22Rv1 (cell line): ENCODE results near the gene DUSP15.
A peak's percentile ranks its signal among the peaks of the same experiment; 100 is the strongest.

Experiments
- H3K27ac ChIP-seq: fragments of 450-650 bp; 2 replicates; pipeline ENCODE4 v1.5.1; 2017
- CTCF ChIP-seq: fragments of 450-650 bp; IDR thresholded peaks from 2 replicates; pipeline ENCODE4 v1.5.1; 2017; ENCODE audit warnings: mild to moderate bottlenecking
- ZFX ChIP-seq: fragments of 450-650 bp; IDR thresholded peaks from 2 replicates; pipeline ENCODE4 v1.6.1; 2017; ENCODE audit warnings: antibody characterized with exemption, borderline replicate concordance

DUSP15 gene

GRCh38 chr20:31848088-31848999, 22.0 kb downstream of the DUSP15 start:
- no peak overlapping the region for H3K27ac ChIP-seq
- TF ChIP-seq CTCF (no peak), ZFX (no peak)

- no peak for TF ChIP-seq ZFX
- peak; percentile 72 for TF ChIP-seq CTCF
These were observed 23.6 kb downstream of the DUSP15 start for GRCh38 chr20:31846793-31847138.

GRCh38 chr20:31845300-31845863, 24.9 kb downstream of the DUSP15 start, which contains the start of gene FOXS1:
TSS of gene FOXS1 (minus strand) at chr20:31845604. CDS start at chr20:31845542, 62 bp downstream.
- TF ChIP-seq CTCF, result no peak
- H3K27ac ChIP-seq, result no peak within 1 kb of the TSS

More at GRCh38 chr20:31846793-31847138, 23.6 kb downstream of the DUSP15 start:
- no peak overlapping the region for H3K27ac ChIP-seq

GRCh38 chr20:31844737-31845299, 25.5 kb downstream of the DUSP15 start:
- no peak overlapping the region for H3K27ac ChIP-seq
- TF ChIP-seq CTCF (no peak), ZFX (no peak)

GRCh38 chr20:31843881-31844280, 26.4 kb downstream of the DUSP15 start:
- no peak for TF ChIP-seq CTCF
- no peak for TF ChIP-seq ZFX
- H3K27ac ChIP-seq, result no peak overlapping the region

- H3K27ac ChIP-seq, result no peak overlapping the region
- no peak for TF ChIP-seq ZFX
- TF ChIP-seq CTCF, result no peak
These were observed 27.0 kb downstream of the DUSP15 start for GRCh38 chr20:31843288-31843687.
